ENCODE measurements around the gene MZT2B. TPM values are rescaled to one million over a fixed set of nuclear protein-coding genes. Genes with fewer than 3 reads are reported as not detected.
"Not testable (repeated sequence)": the region's sequence is repeated elsewhere in the genome, so short reads cannot be mapped to it uniquely, and the experiment has no call there.

The MZT2B gene
- total RNA-seq (2012; rRNA removed) (24.9 and 29.2 TPM in 2 replicates), polyA plus RNA-seq (2012; rRNA removed) (115 and 227 TPM in 2 replicates), Bru-seq, nascent RNA (percentile 67 among the genes with signal in this experiment), BruChase-seq, experiment 1, labeled RNA remaining after a 6-hour chase (percentile 60 among the genes with signal in this experiment), BruChase-seq, experiment 2, labeled RNA remaining after a 2-hour chase (percentile 58 among the genes with signal in this experiment)
- polyA plus RNA-seq (2012; cell fraction: cytosol; rRNA removed), result 255 and 405 TPM in 2 replicates
- polyA plus RNA-seq (2012; cell fraction: nucleus; rRNA removed; ENCODE audit: low replicate concordance), result 61.9 and 106 TPM in 2 replicates
- long read RNA-seq, transcript MZT2B-201 (3 exons, 933 nt), result major isoform, 90 of 118 reads
- long read RNA-seq, partial matches to known transcripts, result 15 of 118 reads
- long read RNA-seq, other reads (novel, unspliced or antisense), result 5 of 118 reads

- H2BK15ac ChIP-seq (ENCODE audit: low read depth, low read length); H3K18ac ChIP-seq (ENCODE audit: low read depth, low read length); BruUV-seq (replicated peaks); H3K4me1 ChIP-seq (ENCODE audit: control insufficient read depth, insufficient read depth, low read length); H3K9me1 ChIP-seq (ENCODE audit: insufficient read depth, low read length); dilution Hi-C loops (cut with HindIII; ENCODE audit: low sequenced_read_pairs, unreplicated experiment); H3K36me3 ChIP-seq (ENCODE audit: control insufficient read depth, insufficient read depth, low read length); H4K20me1 ChIP-seq (ENCODE audit: insufficient read depth, low read length); H3K27me3 ChIP-seq (ENCODE audit: control insufficient read depth, insufficient read depth, low read length); H3K9me3 ChIP-seq (ENCODE audit: control insufficient read depth, insufficient read depth, low read length); CTCF ChIA-PET; POLR2A ChIA-PET (ENCODE audit: unreplicated experiment): not testable (repeated sequence)
- Histone ChIP-seq H3K4me2 (ENCODE audit: low read depth, low read length) (peak within 1 kb of the TSS; percentile 88), H2BK5ac (ENCODE audit: low read depth, low read length, poor library complexity, severe bottlenecking) (peak within 1 kb of the TSS; percentile 77), H2AFZ (replicated peaks; ENCODE audit: low read length, poor library complexity) (peak within 1 kb of the TSS; percentile 100), H3K27ac (ENCODE audit: insufficient read depth, low read length) (peak within 1 kb of the TSS; percentile 75), H3K14ac (replicated peaks; ENCODE audit: low read depth, low read length) (peak within 1 kb of the TSS; percentile 96), H3K79me1 (ENCODE audit: low read depth in 1 of 2, low read length in 2 of 2) (peaks cover 6 to 30% of the 10 kb centered on the region in 2 experiments), H2AK5ac (ENCODE audit: low read depth, low read length) (peak within 1 kb of the TSS; percentile 91), H3K4me3 (ENCODE audit: insufficient read depth, low read depth, low read length) (peak within 1 kb of the TSS; percentile 99), H2BK20ac (ENCODE audit: low read depth, low read length) (0 out of 2 replicates have a peak within 1 kb of the TSS, but pooled peaks have one; percentile 16), H2AK9ac (replicated peaks; ENCODE audit: low read depth, low read length, poor library complexity) (peak within 1 kb of the TSS; percentile 92), H3K56ac (ENCODE audit: extremely low read depth, insufficient read depth, low read length) (peak within 1 kb of the TSS; percentile 96), H4K91ac (ENCODE audit: insufficient read depth, low read depth, low read length) (peak within 1 kb of the TSS; percentile 93), H3K9ac (ENCODE audit: low read depth, low read length) (peak within 1 kb of the TSS; percentile 94), H3K23ac (ENCODE audit: low read depth, low read length) (peak within 1 kb of the TSS; percentile 98), H4K5ac (ENCODE audit: low read depth, low read length) (peak within 1 kb of the TSS; percentile 98), H2BK120ac (ENCODE audit: low read depth, low read length) (peak within 1 kb of the TSS; percentile 68), H4K8ac (ENCODE audit: low read depth in 2 of 2, low read length in 2 of 2) (peak within 1 kb of the TSS; percentile 76 to 90), H3K4ac (ENCODE audit: low read depth, low read length) (peak within 1 kb of the TSS; percentile 97)
- intact Hi-C loops (cut with micrococcal nuclease), result loop anchor here (1.0 kb wide), 1 partner anchor 150 kb away; no protein-coding TSS in a partner anchor
- ATAC-seq (ENCODE audit: low read depth) (peak; percentile 90), DNase-seq (peak; percentile 73)
- peak; percentile 34; the same call in 1 of the 2 replicates for TF ChIP-seq SMC3 (IDR thresholded peaks at IDR 0.05; ENCODE audit: low read depth, low read length)
- TF ChIP-seq CTCF (conservative IDR thresholded peaks at IDR 0.05; ENCODE audit: low read depth, low read length), result peak; percentile 78
- peak; percentile 91 for TF ChIP-seq MAZ (IDR thresholded peaks at IDR 0.05; ENCODE audit: borderline replicate concordance, low read depth, low read length)
- peak; percentile 44 for TF ChIP-seq RAD21 (IDR thresholded peaks at IDR 0.05; ENCODE audit: low read length)
- in situ Hi-C loops (cut with MboI; ENCODE audit: low sequenced_read_pairs), result loop anchor here (5.0 kb wide), 1 partner anchor 150 kb away; no protein-coding TSS in a partner anchor
- 1% methylated on average over 20 of the region's 86 CpGs; no CpG with 5 or more reads in 1 of the 2 experiments for WGBS, 2 experiments (ENCODE audit: extremely low coverage in 2 of 2, insufficient read length in 1 of 2)
Observed at GRCh38 chr2:130181880-130182682, at the start of gene MZT2B. Gene MZT2B, plus strand, starts transcription at chr2:130182262. Its CDS starts 21 bp downstream, at chr2:130182283.

Data from IMR-90 (cell line).